ENCODE data around the gene ZNF124. TPM values are rescaled to one million over a fixed set of nuclear protein-coding genes. Genes with fewer than 3 reads are reported as not detected.
A peak's percentile ranks its signal among the peaks of the same experiment; 100 is the strongest.
"Not testable (repeated sequence)": the region's sequence is repeated elsewhere in the genome, so short reads cannot be mapped to it uniquely, and the experiment has no call there.

Gene ZNF124
- total and polyA plus RNA-seq, 8 donors = 1.1 to 33.3 (median 13.3) TPM

GRCh38 chr1:247131236-247131635, 40.6 kb downstream of the ZNF124 start:
- Histone ChIP-seq H3K9me3 (no peaks in the 10 kb centered on the region), H3K4me1 (no peaks in the 10 kb centered on the region), H3K4me3 (no peak overlapping the region), H3K27ac (no peak overlapping the region), H3K36me3 (no peaks in the 10 kb centered on the region), H3K27me3 (no peaks in the 10 kb centered on the region)
- ATAC-seq (no peak), DNase-seq (peak in 1 of 6 donors; percentile 49), FAIRE-seq (no peak)
- 98% methylated on average over 10 of the region's 10 CpGs for WGBS, 2 donors
- intact Hi-C loops (cut with DNase I) = no loop called here
- TF ChIP-seq CTCF (IDR thresholded peaks at IDR 0.05) = no peak

GRCh38 chr1:247127519-247128282, 44.1 kb downstream of the ZNF124 start:
- H3K27me3 ChIP-seq; ATAC-seq; H3K9me3 ChIP-seq; intact Hi-C loops (cut with DNase I); DNase-seq; H3K4me1 ChIP-seq; FAIRE-seq; H3K36me3 ChIP-seq: not testable (repeated sequence)
- Histone ChIP-seq H3K27ac (peak overlapping the region in 2 of 4 donors; percentile 44 to 59), H3K4me3 (peak overlapping the region in 1 of 4 donors; percentile 20)
- WGBS, 2 donors = 56 to 86% methylated on average over 12 of the region's 18 CpGs

- WGBS, 2 donors = no CpG with 5 or more reads among the region's 46 CpGs
- ATAC-seq = peak; percentile 73 to 84 (median 78)
- DNase-seq; H3K4me1 ChIP-seq; intact Hi-C loops (cut with DNase I); FAIRE-seq; H3K36me3 ChIP-seq; H3K9me3 ChIP-seq; H3K27me3 ChIP-seq; H3K4me3 ChIP-seq; H3K27ac ChIP-seq: not testable (repeated sequence)
Measured at GRCh38 chr1:247126601-247127000, 45.2 kb downstream of the ZNF124 start.

- DNase-seq; intact Hi-C loops (cut with DNase I); H3K27ac ChIP-seq; H3K9me3 ChIP-seq; H3K27me3 ChIP-seq; H3K4me3 ChIP-seq; H3K4me1 ChIP-seq; H3K36me3 ChIP-seq: not testable (repeated sequence)
- ATAC-seq = peak; percentile 99 to 100 (median 100)
- no CpG with 5 or more reads among the region's 25 CpGs for WGBS, 2 donors
- peak; percentile 97 for FAIRE-seq
Measured at GRCh38 chr1:247126166-247126565, 45.7 kb downstream of the ZNF124 start.

DNA sequence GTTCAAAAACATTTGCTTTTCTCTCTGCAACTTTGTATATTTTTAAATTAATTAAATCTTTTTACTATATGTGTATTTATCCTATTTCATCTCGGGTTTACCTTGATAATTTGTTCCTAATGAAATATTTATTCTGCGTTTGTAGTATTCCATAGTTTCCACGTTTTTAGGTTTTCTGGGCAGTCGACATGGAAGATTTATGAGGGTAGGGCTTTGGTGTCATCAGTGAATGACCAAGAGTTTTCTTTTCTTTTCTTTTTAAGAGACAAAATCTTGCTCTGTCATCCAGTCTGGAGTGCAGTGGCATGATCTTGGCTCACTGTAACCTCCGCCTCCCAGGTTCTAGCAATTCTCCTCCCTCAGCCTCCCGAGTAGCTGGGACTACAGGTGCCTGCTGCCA, 50.4 kb downstream of the ZNF124 start:
- no peak for TF ChIP-seq CTCF (IDR thresholded peaks at IDR 0.05)
- DNase-seq (no peak), FAIRE-seq (no peak), ATAC-seq (no peak)
- Histone ChIP-seq H3K36me3 (no peaks in the 10 kb centered on the region), H3K4me1 (no peaks in the 10 kb centered on the region), H3K4me3 (no peak overlapping the region), H3K27ac (no peak overlapping the region), H3K27me3 (no peaks in the 10 kb centered on the region), H3K9me3 (no peaks in the 10 kb centered on the region)
- 54 to 64% methylated on average over 6 of the region's 6 CpGs for WGBS, 2 donors
- intact Hi-C loops (cut with DNase I) = no loop called here

DNA sequence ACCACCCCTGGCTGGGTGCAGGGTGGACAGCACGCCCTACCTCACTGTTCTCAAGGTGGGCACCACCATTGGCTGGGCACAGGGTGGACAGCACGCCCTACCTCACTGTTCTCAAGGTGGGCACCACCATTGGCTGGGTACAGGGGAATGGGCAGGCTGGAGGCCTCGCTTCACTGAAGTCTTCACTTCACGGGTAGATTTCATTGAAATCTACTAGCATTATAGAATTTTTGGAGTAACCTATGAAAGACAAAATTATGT, 51.5 kb downstream of the ZNF124 start:
- DNase-seq; H3K4me3 ChIP-seq; FAIRE-seq; H3K27ac ChIP-seq; H3K4me1 ChIP-seq; H3K36me3 ChIP-seq; intact Hi-C loops (cut with DNase I); ATAC-seq; H3K27me3 ChIP-seq; H3K9me3 ChIP-seq: not testable (repeated sequence)
- WGBS, 2 donors = 78 to 90% methylated on average over 4 of the region's 4 CpGs

DNA sequence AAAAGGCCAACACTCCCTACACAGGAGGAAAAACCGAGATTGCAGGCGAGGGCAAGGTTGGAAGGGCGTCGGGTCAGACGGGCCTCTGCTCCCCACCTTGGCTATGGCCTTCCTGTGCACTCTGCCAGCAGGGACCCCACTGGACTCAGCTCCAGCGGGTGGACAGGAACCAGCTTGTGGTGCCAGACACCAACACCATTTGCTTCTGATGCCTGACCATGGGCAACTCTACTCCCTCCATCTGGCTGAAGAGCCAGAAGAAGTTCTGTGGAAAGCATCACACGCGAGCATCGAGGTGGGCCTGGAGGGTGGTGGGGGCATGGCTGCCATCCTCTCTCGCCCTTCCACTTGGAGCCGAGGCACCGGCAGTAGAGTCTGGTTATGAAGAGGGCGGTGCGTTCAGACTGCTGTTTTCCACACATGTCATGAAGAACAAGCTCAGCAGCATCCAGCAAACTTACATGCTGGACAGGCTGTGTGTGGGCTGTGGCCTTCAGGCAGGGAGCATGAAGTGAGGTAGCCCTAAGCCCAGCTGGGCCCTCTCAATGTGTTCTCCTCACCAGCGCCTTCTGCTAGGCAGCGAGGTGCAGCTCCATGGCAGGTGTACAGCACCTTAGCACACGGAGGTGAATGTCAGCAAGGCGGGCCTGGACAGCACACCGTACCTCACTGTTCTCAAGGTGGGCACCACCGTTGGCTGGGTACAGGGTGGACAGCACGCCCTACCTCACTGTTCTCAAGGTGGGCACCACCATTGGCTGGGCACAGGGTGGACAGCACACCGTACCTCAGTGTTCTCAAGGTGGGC, 52.0 kb downstream of the ZNF124 start:
- peak in 2 of 6 donors; percentile 38 to 41 for DNase-seq
- TF ChIP-seq CTCF (IDR thresholded peaks at IDR 0.05) = no peak
- Histone ChIP-seq H3K27ac (no peak overlapping the region), H3K4me3 (no peak overlapping the region), H3K36me3 (no peaks in the 10 kb centered on the region), H3K27me3 (no peaks in the 10 kb centered on the region), H3K9me3 (no peaks in the 10 kb centered on the region), H3K4me1 (no peaks in the 10 kb centered on the region)
- no peak for ATAC-seq
- 92 to 93% methylated on average over 22 of the region's 22 CpGs for WGBS, 2 donors
- FAIRE-seq = no peak
- intact Hi-C loops (cut with DNase I) = no loop called here

All from pancreas (tissue), 10 donors.